Measurements from ENCODE around the gene SEPHS1. TPM values are rescaled to one million over a fixed set of nuclear protein-coding genes. Genes with fewer than 3 reads are reported as not detected.
A peak's percentile ranks its signal among the peaks of the same experiment; 100 is the strongest.

The SEPHS1 gene, protein sequence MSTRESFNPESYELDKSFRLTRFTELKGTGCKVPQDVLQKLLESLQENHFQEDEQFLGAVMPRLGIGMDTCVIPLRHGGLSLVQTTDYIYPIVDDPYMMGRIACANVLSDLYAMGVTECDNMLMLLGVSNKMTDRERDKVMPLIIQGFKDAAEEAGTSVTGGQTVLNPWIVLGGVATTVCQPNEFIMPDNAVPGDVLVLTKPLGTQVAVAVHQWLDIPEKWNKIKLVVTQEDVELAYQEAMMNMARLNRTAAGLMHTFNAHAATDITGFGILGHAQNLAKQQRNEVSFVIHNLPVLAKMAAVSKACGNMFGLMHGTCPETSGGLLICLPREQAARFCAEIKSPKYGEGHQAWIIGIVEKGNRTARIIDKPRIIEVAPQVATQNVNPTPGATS
- total RNA-seq (10 to 100 TPM; 27.2 to 62.0 (median 50.6) TPM), polyA plus RNA-seq (10 to 100 TPM; 39.7 to 76.7 TPM)
- long read RNA-seq, donor 1, transcript SEPHS1-201 (9 exons, 3,273 nt) = major isoform, 27 of 37 reads
- long read RNA-seq, donor 1, partial matches to known transcripts = 4 of 37 reads
- long read RNA-seq, donor 1, other reads (novel, unspliced or antisense) = 6 of 37 reads
- long read RNA-seq, donor 2, transcript SEPHS1-201 (9 exons, 3,273 nt) = major isoform, 13 of 59 reads
- long read RNA-seq, donor 2, partial matches to known transcripts = 32 of 59 reads
- long read RNA-seq, donor 2, other reads (novel, unspliced or antisense) = 9 of 59 reads
- long read RNA-seq, donor 3, transcript SEPHS1-201 (9 exons, 3,273 nt) = major isoform, 30 of 137 reads
- long read RNA-seq, donor 3, partial matches to known transcripts = 7 of 137 reads
- long read RNA-seq, donor 3, other reads (novel, unspliced or antisense) = 100 of 137 reads

DNA sequence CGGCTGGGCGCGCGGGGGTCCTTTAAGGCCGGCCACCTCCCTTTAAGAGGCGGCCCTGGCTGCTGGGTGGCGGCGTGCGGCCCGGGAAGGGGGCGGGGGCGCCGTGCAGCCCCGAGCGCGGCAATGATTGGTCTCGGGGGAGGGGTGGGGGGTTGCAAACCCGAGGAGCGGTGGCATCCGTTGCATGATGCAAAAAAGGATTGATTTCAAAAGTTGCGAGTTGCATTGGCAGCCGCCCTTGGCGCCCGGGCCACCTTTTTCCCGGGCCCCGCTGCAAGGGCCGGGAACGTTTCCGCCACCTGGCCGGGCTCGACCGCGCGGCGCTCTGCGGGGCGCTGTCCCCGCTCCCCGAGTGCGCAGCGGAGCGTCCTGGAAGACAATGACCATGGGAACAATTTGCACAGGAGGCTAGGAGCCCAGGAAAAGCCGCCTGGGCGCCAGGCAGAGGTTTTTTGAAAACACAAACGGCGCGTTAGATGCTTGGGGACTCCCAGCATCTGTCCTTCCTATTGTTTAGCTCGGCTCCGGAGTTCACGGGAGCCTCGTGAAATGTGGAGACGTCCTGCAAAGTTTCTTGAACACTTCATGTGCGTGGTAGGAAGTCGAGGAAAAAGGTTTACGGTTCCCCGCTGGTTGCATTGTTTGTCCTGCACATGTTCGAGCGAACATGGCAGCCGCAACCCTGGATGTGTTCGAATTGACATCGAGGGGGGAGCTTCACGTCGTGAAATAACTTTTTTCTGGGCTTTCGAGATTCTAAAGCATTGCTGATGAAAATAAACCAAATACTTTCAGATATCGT is at the start of gene SEPHS1:
Gene SEPHS1, minus strand, starts transcription at position 78 of the 802 bp plus-strand sequence. CDS start 3,343 bp downstream, outside the sequence.
- Histone ChIP-seq H3K4me3 (peak within 1 kb of the TSS; percentile 88), H3K36me3 (no peaks in the 10 kb centered on the region), H3K27me3 (no peaks in the 10 kb centered on the region), H3K9me3 (no peaks in the 10 kb centered on the region), H3K27ac (peak within 1 kb of the TSS; percentile 95 to 99), H3K4me1 (ENCODE audit: insufficient read depth) (peaks cover 6% of the 10 kb centered on the region)
- DNase-seq = peak; percentile 60 to 78 (median 72)
- WGBS, 3 donors = 0 to 1% (median 0%) methylated on average over 58 to 65 of the region's 65 CpGs
- no peak for TF ChIP-seq POLR2A (IDR thresholded peaks at IDR 0.05)
- TF ChIP-seq, protein P1, sequence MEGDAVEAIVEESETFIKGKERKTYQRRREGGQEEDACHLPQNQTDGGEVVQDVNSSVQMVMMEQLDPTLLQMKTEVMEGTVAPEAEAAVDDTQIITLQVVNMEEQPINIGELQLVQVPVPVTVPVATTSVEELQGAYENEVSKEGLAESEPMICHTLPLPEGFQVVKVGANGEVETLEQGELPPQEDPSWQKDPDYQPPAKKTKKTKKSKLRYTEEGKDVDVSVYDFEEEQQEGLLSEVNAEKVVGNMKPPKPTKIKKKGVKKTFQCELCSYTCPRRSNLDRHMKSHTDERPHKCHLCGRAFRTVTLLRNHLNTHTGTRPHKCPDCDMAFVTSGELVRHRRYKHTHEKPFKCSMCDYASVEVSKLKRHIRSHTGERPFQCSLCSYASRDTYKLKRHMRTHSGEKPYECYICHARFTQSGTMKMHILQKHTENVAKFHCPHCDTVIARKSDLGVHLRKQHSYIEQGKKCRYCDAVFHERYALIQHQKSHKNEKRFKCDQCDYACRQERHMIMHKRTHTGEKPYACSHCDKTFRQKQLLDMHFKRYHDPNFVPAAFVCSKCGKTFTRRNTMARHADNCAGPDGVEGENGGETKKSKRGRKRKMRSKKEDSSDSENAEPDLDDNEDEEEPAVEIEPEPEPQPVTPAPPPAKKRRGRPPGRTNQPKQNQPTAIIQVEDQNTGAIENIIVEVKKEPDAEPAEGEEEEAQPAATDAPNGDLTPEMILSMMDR (IDR thresholded peaks at IDR 0.05) = no peak
- TF ChIP-seq EP300 (IDR thresholded peaks at IDR 0.05) = no peak
- intact Hi-C loops (cut with DNase I) = loop anchor here in 1 of 4 donors (5.0 kb wide), 1 partner anchor 46 kb away; the partner anchor contains the start of gene PHYH

DNA sequence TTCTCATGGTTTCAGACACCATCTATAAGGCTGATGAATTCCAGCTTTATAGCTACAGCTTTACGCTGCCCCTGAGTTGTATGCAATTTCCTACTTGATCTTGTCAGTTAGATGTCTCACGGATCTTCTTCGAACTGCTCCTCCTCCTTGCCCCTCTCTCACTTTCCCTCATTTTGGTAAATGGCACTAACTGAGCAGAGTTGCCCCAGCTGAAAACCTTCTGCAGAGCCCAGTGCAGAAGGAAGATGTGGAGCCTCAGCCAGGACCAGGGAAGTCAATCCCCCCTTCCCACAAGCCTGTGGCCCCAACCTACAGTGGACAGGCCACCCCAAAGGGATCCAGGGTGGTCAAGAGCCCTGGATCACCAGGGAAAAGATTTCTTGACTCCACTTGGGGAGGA is 49.0 kb upstream of the SEPHS1 start:
- DNase-seq = no peak
- intact Hi-C loops (cut with DNase I) = no loop called here
- 94 to 99% (median 96%) methylated on average over 3 of the region's 3 CpGs for WGBS, 3 donors
- Histone ChIP-seq H3K27ac (no peak overlapping the region), H3K36me3 (no peaks in the 10 kb centered on the region), H3K27me3 (no peaks in the 10 kb centered on the region), H3K9me3 (no peaks in the 10 kb centered on the region), H3K4me3 (no peak overlapping the region), H3K4me1 (ENCODE audit: insufficient read depth) (no peaks in the 10 kb centered on the region)
- TF ChIP-seq, protein P1 (IDR thresholded peaks at IDR 0.05) = no peak
- TF ChIP-seq EP300 (IDR thresholded peaks at IDR 0.05) (no peak), POLR2A (IDR thresholded peaks at IDR 0.05) (no peak)

DNA sequence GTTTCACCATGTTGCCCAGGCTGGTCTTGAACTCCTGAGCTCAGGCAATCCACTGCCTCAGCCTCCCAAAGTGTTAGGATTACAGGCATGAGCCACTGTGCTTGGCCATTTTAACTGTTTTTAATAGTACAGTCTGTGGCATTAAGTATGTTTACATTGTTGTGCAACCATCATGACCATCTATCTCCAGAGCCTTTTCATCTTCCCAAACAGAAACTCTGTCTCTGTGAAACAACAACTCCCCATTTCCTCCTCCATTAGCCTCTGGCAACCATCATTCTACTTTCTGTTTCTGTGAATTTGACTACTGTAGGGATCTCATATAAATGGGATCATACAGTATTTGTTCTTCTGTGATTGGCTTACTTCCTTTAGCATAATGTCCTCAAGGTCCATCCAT is 48.3 kb upstream of the SEPHS1 start:
- Histone ChIP-seq H3K4me3 (no peak overlapping the region), H3K4me1 (ENCODE audit: insufficient read depth) (no peaks in the 10 kb centered on the region), H3K9me3 (no peaks in the 10 kb centered on the region), H3K36me3 (no peaks in the 10 kb centered on the region), H3K27me3 (no peaks in the 10 kb centered on the region), H3K27ac (no peak overlapping the region)
- TF ChIP-seq POLR2A (IDR thresholded peaks at IDR 0.05) (no peak), EP300 (IDR thresholded peaks at IDR 0.05) (no peak)
- TF ChIP-seq, protein P1 (IDR thresholded peaks at IDR 0.05) = no peak
- intact Hi-C loops (cut with DNase I) = no loop called here
- no peak for DNase-seq

DNA sequence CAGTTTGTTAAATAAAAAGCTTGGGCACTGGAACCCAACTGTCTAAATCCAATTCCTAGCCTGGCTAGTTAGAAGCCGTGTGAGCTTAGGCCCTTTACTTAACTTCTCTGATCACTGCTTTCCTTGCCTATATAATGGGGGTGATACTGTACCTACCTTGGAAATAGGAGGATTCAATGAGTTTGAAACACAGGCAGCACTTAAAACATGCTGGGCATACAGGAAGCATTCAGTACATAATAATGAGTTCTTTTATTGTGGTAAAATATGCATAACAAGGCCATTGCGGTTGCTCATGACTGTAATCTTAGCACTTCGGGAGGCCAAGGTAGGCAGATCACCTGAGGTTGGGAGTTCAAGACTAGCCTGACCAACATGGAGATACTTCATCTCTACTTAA is 47.4 kb upstream of the SEPHS1 start:
- no peaks in the 10 kb centered on the region for H3K9me3 ChIP-seq
- no peaks in the 10 kb centered on the region for H3K36me3 ChIP-seq
- 75 to 88% (median 80%) methylated on average over 3 of the region's 3 CpGs for WGBS, 3 donors
- intact Hi-C loops (cut with DNase I) = no loop called here
- H3K27me3 ChIP-seq = no peaks in the 10 kb centered on the region
- no peak overlapping the region for H3K4me3 ChIP-seq
- no peaks in the 10 kb centered on the region for H3K4me1 ChIP-seq (ENCODE audit: insufficient read depth)
- TF ChIP-seq, protein P1 (IDR thresholded peaks at IDR 0.05) = no peak
- H3K27ac ChIP-seq = no peak overlapping the region
- no peak for DNase-seq
